Cardiac muscle cell (in vitro differentiated cells and primary cell): ENCODE measurements around the gene KRTAP5-2. TPM values are rescaled to one million over a fixed set of nuclear protein-coding genes. Genes with fewer than 3 reads are reported as not detected.

Source experiments
- DNase-seq, 2 donors: peaks; one replicate each; pipeline versions ENCODE4 v3.0.0 to v3.0.0-alpha.2; 2010 to 2017; ENCODE audit warnings: low read depth in 1 of 2, low spot score in 1 of 2
- H3K27ac ChIP-seq: fragments of 200-600 bp; sonication (generic); 2 replicates; pipeline ENCODE4 v1.5.1; 2016
- H3K27me3 ChIP-seq: fragments of 200-600 bp; sonication (generic); 2 replicates; pipeline ENCODE4 v1.6.0; 2016; ENCODE audit warnings: control low read depth
- H3K36me3 ChIP-seq: fragments of 200-600 bp; sonication (generic); 2 replicates; pipeline ENCODE4 v1.5.1; 2016; ENCODE audit warnings: control low read depth
- H3K4me1 ChIP-seq: fragments of 200-600 bp; sonication (generic); 2 replicates; pipeline ENCODE4 v1.8.1; 2017; ENCODE audit warnings: low read depth, mild to moderate bottlenecking, mixed run types
- H3K4me3 ChIP-seq: fragments of 200-600 bp; sonication (generic); 2 replicates; pipeline ENCODE4 v1.5.1; 2016; ENCODE audit warnings: mild to moderate bottlenecking
- H3K9me3 ChIP-seq: fragments of 200-600 bp; sonication (generic); 2 replicates; pipeline ENCODE4 v1.5.1; 2017; ENCODE audit warnings: low read depth, mild to moderate bottlenecking, control low read depth
- polyA plus RNA-seq: library from polyadenylated mRNA; unstranded; fragments of >200 nt; fragmentation: Nextera tagmentation; extraction: Ambion mirVana; gene quantifications from 2 replicates; pipeline ENCODE4 v1.2.1, GENCODE V29; 2016
- total RNA-seq: library from RNA; depleted of rRNA; stranded (reverse); fragments of >200 nt; gene quantifications from 2 replicates; pipeline ENCODE4 v1.2.3, GENCODE V29; 2016
- TF ChIP-seq, protein P1 (sequence below): IDR thresholded peaks from 2 replicates; pipeline ENCODE4 v1.5.1; 2012; ENCODE audit warnings: low read depth, mild to moderate bottlenecking, low read length

The KRTAP5-2 gene
- total and polyA plus RNA-seq, 2 experiments from 2014 or later, result not detected

DNA sequence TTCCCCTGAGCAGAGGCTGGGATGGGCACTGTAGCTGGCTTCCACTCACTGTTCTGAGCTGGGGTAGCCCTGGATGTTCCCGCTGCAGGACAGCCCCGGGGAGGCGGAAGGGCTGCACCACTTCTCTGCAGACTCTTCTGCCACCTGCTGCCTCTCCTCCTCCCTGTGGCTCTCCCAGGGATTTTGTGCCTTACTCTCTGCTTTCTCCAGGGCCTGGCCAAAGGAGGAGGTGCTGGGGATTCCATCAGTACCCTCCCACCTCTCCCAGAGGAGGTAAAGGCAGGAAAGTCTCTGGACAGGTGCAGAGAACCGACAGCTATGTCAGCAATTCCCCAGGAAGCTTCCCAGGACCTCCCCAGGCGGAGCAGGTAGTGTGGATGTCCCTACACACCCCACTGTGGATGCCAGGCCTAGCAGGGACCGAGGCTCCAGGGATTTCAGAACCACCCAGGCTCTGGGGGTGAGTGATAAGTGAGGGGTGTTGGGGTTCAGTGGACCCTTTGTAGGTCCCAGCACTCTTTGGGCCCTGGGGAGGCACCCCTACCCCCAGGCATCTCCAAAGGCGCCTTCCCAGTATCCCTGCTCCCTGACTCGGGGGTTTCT, 37.3 kb downstream of the KRTAP5-2 start:
- H3K27me3 ChIP-seq, result peaks cover 78% of the 10 kb centered on the region
- no peak for DNase-seq
- TF ChIP-seq, protein P1, sequence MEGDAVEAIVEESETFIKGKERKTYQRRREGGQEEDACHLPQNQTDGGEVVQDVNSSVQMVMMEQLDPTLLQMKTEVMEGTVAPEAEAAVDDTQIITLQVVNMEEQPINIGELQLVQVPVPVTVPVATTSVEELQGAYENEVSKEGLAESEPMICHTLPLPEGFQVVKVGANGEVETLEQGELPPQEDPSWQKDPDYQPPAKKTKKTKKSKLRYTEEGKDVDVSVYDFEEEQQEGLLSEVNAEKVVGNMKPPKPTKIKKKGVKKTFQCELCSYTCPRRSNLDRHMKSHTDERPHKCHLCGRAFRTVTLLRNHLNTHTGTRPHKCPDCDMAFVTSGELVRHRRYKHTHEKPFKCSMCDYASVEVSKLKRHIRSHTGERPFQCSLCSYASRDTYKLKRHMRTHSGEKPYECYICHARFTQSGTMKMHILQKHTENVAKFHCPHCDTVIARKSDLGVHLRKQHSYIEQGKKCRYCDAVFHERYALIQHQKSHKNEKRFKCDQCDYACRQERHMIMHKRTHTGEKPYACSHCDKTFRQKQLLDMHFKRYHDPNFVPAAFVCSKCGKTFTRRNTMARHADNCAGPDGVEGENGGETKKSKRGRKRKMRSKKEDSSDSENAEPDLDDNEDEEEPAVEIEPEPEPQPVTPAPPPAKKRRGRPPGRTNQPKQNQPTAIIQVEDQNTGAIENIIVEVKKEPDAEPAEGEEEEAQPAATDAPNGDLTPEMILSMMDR, result no peak

DNA sequence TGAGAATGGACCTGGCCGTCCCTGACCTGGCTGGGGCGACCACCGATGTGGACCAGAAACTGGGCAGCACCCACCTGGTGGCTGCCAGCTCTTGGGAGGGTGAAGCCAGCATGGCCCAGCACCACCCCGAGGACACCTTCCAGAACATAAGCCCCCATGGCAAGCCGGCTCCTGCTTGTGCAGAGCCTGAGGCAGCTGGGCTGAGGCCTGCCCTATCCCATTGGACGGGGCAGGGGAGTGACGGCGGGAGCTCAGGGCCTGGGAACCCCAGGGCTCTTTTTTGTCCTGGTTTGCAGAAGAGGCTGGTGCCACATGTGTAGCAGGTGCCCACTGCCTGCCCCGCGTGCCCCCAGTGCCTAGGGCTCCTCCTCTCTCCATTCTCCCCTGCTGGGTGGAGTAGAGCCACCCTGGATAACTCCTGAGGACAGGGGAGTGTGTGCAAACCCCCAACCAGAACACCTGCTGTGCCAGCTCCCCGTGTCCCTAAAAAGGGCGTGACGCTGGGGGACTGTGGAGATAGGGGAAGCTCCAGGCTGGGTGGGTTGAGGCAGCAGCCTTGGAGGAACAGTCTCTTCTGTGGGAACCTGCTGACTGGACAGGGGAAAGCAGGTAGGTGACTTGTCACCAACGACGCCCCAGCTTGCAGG, 38.0 kb downstream of the KRTAP5-2 start:
- Histone ChIP-seq H3K9me3 (no peaks in the 10 kb centered on the region), H3K36me3 (no peaks in the 10 kb centered on the region), H3K4me3 (no peak overlapping the region), H3K27me3 (peaks cover 78% of the 10 kb centered on the region), H3K4me1 (no peaks in the 10 kb centered on the region), H3K27ac (no peak overlapping the region)
- TF ChIP-seq, protein P1, result no peak
- DNase-seq, result no peak

More for the DNA sequence above, 37.3 kb downstream of the KRTAP5-2 start:
- Histone ChIP-seq H3K4me1 (no peaks in the 10 kb centered on the region), H3K9me3 (no peaks in the 10 kb centered on the region), H3K27ac (no peak overlapping the region), H3K4me3 (no peak overlapping the region), H3K36me3 (no peaks in the 10 kb centered on the region)

- TF ChIP-seq, protein P1, result no peak
- no peaks in the 10 kb centered on the region for H3K4me1 ChIP-seq
Observed at GRCh38 chr11:1559111-1559951, 38.8 kb downstream of the KRTAP5-2 start.

DNA sequence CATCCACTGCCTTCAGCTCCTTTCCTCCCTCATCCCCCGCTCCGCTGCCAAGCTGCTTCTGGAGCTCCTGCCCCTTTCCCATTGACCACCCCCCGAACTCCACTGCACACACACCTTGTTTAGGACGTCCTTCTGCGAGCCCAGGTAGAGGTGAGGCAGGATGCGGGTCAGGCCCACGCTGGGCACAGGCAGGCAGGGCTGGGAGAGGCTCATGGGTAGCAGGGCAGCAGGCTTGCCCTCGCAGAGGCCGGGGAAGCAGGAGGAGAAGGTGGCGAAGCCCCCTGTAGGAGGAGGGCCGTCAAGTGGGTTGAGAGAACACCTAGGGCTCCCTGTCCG, 39.4 kb downstream of the KRTAP5-2 start:
- TF ChIP-seq, protein P1, result no peak
- no peak for DNase-seq
- Histone ChIP-seq H3K27ac (no peak overlapping the region), H3K27me3 (peaks cover 84% of the 10 kb centered on the region), H3K4me3 (no peak overlapping the region), H3K36me3 (no peaks in the 10 kb centered on the region), H3K9me3 (no peaks in the 10 kb centered on the region), H3K4me1 (no peaks in the 10 kb centered on the region)

More at GRCh38 chr11:1559111-1559951, 38.8 kb downstream of the KRTAP5-2 start:
- H3K9me3 ChIP-seq, result no peaks in the 10 kb centered on the region
- H3K36me3 ChIP-seq, result no peaks in the 10 kb centered on the region
- peaks cover 83% of the 10 kb centered on the region for H3K27me3 ChIP-seq
- peak in 1 of 2 donors; percentile 83 for DNase-seq
- no peak overlapping the region for H3K27ac ChIP-seq
- H3K4me3 ChIP-seq, result no peak overlapping the region

GRCh38 chr11:1557904-1558774, 40.0 kb downstream of the KRTAP5-2 start:
- peak in 1 of 2 donors; percentile 82 for DNase-seq
- Histone ChIP-seq H3K9me3 (no peaks in the 10 kb centered on the region), H3K4me3 (no peak overlapping the region), H3K4me1 (no peaks in the 10 kb centered on the region), H3K36me3 (no peaks in the 10 kb centered on the region), H3K27ac (no peak overlapping the region), H3K27me3 (peaks cover 91% of the 10 kb centered on the region)
- TF ChIP-seq, protein P1, result no peak
